NOMO-1 (cell line): ENCODE results near the gene TGFBI.

Experiments
- DNase-seq, 2 experiments: peaks; one replicate each; lab custom pipeline; 2025; ENCODE audit not compliant: unreplicated experiment in 2 of 2; lab: John Stamatoyannopoulos, UW

The TGFBI gene

DNA sequence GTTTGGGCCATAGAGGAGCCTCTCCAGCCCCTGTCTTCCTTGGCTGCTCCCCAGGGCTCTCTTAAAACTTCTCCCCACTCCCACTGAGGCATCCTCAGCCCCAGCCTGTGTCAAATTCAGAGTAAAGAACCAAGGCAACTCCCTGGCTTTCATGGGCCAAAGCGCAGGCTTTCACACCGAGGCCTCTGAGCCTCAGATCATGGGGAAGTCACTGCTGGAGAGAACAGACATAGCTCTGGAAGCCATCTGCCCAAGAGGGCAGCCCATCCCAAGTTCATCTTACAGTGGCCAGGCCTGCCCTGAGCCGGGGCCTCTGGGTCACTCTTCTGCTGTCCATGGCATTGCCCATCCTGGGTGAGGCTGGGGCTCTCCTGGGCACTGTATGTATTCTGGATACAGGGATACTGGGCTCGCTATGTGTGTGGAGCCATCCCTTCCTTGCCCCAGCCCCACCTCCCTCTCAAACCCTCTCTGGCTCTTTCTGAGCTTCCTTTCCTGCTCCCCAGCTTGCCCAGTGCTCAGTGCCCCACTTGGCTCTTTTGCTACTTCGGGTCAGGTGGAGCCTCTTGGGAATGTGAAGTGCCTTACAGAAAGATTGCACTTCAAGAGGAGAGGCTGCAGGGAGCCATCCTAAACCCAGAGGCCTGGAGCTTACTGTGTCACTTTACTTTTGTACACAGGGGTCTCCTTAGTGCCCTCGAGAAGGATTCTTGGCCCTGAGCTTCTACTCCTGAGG is 33.0 kb downstream of the TGFBI start:
- no peak for DNase-seq

DNA sequence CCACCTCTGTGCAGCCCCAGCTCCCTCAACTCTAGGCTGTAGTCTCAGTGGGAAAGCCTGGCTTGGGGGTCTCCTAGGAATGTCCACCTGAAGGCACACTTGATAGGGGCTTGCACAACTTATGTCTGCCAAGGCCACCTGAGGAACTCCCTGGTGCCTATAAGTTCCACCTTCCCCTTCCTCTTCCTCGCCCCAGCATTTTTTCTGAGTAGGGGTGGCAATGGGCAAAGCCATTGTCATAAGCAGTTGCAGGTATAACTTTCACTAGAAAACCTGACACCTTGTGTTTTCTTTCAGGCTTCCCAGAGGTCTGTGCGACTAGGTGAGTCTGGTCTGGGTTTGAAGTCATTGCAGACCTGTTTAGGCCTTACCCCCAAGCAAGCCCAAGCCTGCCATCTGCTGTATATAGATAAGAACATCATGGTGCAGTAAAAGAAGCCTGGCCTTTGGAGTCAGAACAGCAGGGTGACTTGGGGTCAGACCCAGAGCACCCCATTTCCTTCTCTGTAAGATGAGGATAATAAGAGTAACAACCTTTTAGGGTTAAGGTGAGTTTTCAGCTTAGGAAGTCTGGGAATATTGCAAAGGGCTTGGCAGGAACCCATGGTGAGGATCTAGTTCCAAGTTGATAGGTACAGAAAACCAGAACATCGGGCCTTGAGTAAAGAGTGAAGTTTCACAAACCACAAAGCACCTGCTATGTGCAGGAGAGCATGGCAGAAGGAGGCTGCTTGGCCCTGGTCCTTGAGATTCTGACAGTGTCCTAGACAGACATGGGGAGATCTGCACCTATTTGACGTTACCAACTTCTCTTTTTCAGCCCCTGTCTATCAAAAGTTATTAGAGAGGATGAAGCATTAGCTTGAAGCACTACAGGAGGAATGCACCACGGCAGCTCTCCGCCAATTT is 33.8 kb downstream of the TGFBI start:
- peak; percentile 40 to 47 for DNase-seq

GRCh38 chr5:136063778-136064465 is 35.1 kb downstream of the TGFBI start:
- DNase-seq: no peak

DNA sequence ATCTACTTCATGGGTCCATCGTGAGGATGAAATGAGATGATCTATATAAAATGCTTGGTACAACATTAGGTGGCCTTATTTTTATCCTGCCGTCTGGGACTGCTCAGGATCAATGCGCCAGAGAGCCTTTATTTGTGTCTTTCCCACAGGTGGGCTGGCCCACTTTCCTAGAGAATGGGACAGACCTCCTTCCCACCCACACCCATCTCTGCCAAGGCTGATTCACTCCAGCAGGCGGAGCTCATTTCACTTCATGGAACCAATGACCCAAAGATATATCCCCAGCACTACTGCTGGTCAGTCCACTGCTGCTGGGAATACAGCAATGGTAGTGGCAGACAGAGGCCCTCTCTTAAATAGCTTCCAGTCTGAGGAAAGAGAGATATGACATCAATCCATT is 35.7 kb downstream of the TGFBI start:
- no peak for DNase-seq

DNA sequence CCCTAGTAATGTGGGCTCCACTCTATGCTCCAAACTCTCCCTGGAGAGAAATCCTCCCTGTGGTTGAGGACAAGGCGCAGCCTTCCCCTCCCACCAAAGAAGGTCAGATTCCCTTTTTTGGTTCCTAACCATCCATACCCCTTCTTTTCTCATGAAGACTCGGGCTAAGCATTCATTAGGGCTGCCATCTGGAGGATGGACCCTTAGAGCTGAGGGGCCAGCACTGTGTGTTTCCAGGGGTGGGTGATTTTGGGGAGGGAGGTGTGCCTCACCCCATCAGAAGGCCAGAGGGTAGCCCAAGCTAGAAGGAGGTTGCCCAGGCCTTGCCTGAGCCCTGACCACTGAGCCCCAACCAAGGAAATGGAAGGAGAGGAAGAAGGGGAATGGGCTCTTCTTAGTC is 36.8 kb downstream of the TGFBI start:
- no peak for DNase-seq

GRCh38 chr5:136066661-136067271 is 38.0 kb downstream of the TGFBI start:
- DNase-seq: no peak

DNA sequence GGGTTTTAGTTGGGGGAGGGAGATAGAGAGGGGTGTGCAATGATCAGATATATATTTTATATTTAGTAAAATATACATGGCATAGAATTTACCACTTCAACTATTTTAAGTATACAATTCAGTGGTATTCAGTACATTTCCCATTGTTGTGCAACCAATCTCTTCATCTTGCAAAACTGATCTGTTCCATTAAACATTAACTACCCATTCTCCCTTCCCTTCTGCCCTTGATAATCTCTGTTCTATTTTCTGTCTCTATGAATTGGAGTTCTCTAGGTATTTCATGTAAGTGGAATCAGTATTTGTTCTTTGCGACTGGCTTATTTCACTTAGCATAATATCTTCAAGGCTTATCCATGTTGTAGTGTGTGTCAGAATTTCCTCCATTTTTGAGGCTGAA is 38.6 kb downstream of the TGFBI start:
- no peak for DNase-seq

- DNase-seq: no peak
Observed at GRCh38 chr5:136070486-136071285, 41.9 kb downstream of the TGFBI start.

DNA sequence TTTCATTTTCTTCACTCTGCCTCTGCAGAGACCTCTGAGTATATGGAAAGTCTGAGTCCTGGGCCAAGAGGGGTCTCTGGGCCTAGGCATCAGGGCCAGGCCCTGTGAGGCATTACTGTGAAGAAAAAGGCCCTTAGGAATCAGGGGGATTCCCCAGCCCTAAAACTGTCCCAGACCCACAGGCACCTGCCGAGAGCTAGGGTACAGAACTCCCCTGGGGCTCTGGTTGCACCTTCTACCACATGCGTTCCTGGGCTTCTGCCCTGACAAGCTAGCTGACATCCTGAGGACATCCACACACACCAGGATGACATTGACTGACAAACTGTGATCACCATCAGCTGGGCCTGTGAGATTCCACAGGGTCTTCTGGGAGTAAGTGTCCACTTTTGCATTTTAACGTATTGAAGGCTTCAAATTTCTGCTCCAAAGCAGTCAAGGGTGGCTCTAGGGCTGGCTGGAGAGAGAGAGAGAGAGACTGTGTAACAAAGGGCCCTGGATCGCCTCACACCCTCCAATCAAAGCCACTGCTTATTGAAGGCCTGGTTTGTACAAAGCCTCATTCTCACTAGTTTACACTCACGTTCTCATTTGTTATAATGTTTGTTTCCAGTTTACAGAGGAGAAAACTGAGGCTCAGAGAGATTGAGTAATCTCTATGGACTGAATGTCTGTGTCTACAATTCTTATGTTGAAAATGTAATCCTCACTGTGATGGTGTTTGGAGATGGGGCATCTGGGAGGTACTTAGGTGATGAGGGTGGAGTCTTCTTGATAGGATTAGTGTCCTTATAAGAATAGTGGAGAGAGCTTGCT is 45.1 kb downstream of the TGFBI start:
- no peak for DNase-seq

DNA sequence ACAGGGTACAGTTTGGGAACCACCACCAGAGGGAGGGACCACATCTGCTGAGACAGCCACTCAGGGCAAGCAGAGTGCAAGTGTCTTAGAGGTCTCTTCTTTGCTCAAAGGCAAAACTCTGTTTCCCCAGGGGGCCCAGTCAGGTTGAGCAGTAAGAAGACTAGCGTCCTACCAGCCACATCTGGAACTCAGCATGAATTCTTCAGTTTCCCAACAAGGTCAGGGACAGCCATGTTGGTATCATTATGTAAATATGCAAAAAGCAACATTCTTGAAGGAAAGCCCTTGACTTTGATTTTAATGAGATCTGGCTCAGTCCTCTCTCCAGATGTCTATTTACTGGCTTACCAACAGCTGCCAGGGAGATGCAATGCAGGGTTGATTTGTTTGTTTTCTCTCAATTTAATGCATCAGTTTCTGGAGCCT is 46.7 kb downstream of the TGFBI start:
- DNase-seq: no peak

DNA sequence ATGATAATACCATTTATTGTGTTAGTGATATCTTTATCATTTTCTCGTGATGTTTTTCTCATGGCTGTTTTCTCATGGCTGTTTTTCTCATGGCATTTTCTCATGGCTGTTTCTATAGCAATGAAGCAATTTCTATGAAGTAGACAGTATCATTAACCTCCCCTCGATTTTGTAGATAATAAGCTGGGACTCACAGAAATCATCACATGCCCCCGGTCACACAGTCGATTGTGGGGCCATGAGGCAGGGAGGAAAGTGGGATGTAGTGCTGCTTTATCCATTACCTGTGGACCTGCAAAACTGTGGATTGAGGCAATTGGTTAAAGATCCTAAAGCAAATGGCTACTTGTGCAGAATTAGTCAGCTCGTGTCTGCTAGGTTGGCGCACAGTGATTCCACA is 47.3 kb downstream of the TGFBI start:
- no peak for DNase-seq

- DNase-seq: no peak
Observed at GRCh38 chr5:136076881-136077445, 48.2 kb downstream of the TGFBI start.

DNA sequence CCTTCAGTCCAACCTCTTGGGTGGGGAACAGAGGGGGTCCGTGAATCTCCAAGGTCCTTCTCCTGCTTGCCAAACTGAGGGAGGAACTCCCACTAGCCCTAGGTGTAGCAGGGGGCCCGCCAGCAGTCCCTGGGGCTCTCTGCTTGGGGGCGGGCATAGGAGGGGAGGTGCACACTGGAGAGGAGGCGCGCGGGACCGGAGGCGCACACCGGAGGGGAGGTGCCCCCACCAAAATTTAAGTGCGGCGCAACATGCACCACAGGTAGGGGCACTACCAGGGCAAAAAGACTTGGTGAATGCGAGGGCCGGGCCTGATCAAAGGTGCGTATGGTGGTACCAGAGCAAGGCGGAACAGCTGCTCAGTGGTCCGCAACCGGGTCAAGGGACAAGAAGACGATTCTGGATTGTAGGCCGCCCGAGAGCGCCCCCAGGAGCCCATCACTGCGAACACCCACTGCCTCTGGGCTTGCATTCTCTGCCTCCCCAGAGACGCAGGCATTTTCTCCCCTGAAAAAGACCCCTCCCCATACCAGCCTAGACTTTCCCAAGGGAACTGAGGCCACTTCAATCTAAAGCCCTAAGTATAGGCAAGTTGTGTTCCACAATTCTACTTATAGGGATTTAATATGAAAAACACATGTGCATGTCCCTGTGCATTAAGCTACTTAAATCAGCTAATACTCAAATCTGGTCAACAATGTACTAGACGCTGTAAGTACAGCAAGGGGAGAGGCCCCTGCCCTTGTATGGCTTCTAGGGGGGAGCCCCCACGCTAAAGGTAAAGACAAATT is 50.6 kb downstream of the TGFBI start:
- peak; percentile 3 for DNase-seq

DNA sequence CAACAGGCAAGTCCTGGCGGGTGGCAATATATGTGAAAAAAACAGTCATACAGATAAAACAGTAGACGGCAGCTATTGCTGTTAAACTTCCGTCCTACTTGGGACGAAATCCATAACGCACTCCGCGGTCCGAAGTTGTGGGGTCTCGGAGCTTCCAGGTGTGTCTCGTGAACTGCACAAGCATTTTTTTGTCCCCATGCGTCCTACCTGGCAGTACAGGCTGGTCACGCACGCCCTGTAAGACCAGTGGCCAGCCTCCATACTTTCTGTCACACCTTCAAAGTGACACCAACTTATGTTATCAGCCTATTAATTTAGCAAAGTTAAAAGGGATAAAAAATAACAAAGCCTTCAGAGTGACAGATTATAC is 51.3 kb downstream of the TGFBI start:
- DNase-seq: no peak

GRCh38 chr5:136080483-136081216 is 51.9 kb downstream of the TGFBI start:
- peak; percentile 87 to 94 for DNase-seq

DNA sequence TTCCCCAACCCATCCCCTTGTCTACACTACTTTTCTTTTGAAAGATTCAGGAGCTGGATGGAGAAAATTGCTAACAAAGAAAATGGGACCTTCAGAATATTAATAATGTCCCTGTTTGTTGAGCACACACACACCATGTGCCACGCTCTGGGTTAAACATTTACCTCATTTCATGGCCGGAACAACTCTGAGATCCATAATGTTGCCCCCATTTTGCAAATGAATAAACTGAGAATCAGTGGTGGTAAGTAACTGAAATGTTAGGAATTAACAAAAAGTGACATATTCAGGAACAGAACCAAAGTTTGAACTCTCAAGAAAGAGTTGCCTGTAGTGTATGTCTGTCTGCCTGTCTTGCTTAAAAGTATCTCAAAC is 52.4 kb downstream of the TGFBI start:
- DNase-seq: no peak

GRCh38 chr5:136082390-136083193 is 53.8 kb downstream of the TGFBI start:
- peak; percentile 26 to 56 for DNase-seq
